ENCODE measurements around the gene RIPPLY3.

DNA sequence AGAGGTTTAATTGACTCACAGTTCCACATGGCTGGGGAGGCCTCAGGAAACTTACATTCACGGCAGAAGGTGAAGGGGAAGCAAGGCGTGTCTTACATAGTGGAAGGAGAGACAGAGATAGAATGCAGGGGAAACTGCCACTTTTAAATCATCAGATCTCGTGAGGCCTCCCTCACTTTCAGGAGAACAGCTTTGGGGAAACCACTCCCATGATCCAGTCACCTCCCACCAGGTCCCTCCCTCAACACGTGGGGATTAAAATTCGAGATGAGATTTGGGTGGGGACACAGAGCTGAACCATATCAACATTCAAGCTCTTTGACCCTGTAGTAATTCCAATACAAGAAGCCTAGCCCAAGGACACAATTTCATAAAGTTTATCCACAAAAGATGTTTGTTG lies 52.7 kb downstream of the RIPPLY3 start:
- TF ChIP-seq, protein P1, sequence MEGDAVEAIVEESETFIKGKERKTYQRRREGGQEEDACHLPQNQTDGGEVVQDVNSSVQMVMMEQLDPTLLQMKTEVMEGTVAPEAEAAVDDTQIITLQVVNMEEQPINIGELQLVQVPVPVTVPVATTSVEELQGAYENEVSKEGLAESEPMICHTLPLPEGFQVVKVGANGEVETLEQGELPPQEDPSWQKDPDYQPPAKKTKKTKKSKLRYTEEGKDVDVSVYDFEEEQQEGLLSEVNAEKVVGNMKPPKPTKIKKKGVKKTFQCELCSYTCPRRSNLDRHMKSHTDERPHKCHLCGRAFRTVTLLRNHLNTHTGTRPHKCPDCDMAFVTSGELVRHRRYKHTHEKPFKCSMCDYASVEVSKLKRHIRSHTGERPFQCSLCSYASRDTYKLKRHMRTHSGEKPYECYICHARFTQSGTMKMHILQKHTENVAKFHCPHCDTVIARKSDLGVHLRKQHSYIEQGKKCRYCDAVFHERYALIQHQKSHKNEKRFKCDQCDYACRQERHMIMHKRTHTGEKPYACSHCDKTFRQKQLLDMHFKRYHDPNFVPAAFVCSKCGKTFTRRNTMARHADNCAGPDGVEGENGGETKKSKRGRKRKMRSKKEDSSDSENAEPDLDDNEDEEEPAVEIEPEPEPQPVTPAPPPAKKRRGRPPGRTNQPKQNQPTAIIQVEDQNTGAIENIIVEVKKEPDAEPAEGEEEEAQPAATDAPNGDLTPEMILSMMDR (IDR thresholded peaks at IDR 0.05), result no peak
- TF ChIP-seq POLR2AphosphoS5 (IDR thresholded peaks at IDR 0.05) (no peak), POLR2A (IDR thresholded peaks at IDR 0.05) (no peak), EP300 (IDR thresholded peaks at IDR 0.05) (no peak)

Data from stomach (tissue), 4 donors.